Fibroblast of lung (primary cell): ENCODE measurements around the gene PRUNE2.

Source experiments
- EZH2 ChIP-seq: IDR thresholded peaks from 2 replicates; pipeline ENCODE4 v1.5.1; 2012; ENCODE audit warnings: low read length, control low read depth, mild to moderate bottlenecking; ENCODE audit errors: missing control alignments
- TF ChIP-seq, protein P1 (sequence below), 2 donors: IDR thresholded peaks in 1 of 2; conservative IDR thresholded peaks in 1 of 2; 1 replicate in 1 of 2; 2 replicates in 1 of 2; pipeline ENCODE4 v1.5.1; 2011 to 2012; ENCODE audit warnings: low read length in 2 of 2, control low read depth in 1 of 2, inconsistent platforms in 1 of 2, low read depth in 1 of 2, mild to moderate bottlenecking in 1 of 2

DNA sequence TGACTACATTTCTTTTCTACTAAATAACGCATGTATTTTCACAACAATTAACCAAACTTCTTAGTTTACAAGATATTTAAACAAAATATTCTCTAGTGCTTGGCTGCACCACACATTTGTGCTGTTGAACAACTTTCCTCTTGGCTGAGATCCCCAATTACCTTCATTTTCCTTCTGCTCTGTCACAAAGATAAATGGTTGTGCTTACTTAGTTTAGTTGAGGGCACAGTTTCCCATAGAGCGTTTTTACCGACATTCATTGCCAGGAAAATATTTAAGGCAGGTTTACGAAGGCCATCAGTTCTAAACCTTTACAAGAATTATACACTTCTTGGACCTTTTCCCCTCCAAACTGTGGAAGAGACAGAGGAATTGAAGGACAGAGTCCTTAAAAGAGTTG, 60.7 kb downstream of the PRUNE2 start:
- TF ChIP-seq, protein P1, sequence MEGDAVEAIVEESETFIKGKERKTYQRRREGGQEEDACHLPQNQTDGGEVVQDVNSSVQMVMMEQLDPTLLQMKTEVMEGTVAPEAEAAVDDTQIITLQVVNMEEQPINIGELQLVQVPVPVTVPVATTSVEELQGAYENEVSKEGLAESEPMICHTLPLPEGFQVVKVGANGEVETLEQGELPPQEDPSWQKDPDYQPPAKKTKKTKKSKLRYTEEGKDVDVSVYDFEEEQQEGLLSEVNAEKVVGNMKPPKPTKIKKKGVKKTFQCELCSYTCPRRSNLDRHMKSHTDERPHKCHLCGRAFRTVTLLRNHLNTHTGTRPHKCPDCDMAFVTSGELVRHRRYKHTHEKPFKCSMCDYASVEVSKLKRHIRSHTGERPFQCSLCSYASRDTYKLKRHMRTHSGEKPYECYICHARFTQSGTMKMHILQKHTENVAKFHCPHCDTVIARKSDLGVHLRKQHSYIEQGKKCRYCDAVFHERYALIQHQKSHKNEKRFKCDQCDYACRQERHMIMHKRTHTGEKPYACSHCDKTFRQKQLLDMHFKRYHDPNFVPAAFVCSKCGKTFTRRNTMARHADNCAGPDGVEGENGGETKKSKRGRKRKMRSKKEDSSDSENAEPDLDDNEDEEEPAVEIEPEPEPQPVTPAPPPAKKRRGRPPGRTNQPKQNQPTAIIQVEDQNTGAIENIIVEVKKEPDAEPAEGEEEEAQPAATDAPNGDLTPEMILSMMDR (conservative IDR thresholded peaks at IDR 0.05 in 1 of 2, IDR thresholded peaks at IDR 0.05 in 1 of 2; ENCODE audit: low read depth in 1 of 2, low read length in 2 of 2) = no peak
- TF ChIP-seq EZH2 = no peak
